ENCODE results near the gene WWC2.

Gene WWC2

DNA sequence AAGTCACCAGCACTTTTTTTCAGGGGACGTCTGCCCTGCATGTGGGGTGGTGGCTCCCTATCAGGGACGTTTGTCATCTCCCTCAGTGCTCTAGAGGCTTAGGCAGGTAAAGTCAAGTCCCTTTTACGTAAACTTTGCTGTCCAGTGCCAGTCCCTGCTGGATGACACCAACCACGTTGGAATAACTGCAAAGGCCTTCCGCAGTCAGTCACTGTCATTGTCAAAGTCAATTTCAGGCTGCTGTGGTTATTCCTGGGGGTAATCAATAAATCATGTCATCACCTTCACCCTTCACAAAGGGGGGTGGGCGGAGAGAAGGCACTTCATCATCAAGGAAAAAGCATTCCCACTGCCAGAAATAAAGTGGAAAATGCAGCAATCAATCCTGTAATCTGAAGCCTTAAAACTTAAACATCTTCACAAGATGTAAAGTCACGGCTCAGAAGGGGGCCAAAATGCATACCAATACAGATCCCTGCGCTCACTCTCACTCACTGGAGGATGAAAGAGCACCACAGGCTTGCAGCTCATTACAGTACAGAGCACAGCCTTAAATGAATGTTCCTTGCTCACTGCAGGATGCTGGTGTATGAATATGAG lies 164.8 kb downstream of the WWC2 start:
- peaks cover 15% of the 10 kb centered on the region for H3K4me1 ChIP-seq (ENCODE audit: control insufficient read depth, low read depth, low read length)
- no peak overlapping the region for H3K9ac ChIP-seq (ENCODE audit: low read length)
- peaks cover 78% of the 10 kb centered on the region for H3K36me3 ChIP-seq (ENCODE audit: control insufficient read depth, low read depth, low read length)
- no peaks in the 10 kb centered on the region for H3K27me3 ChIP-seq (ENCODE audit: control insufficient read depth, insufficient read depth, low read length)
- H3K27ac ChIP-seq (ENCODE audit: low read length) = no peak overlapping the region
- no peak overlapping the region for H3K4me3 ChIP-seq (ENCODE audit: low read length)
- H3K9me3 ChIP-seq (ENCODE audit: control insufficient read depth, low read depth, low read length) = no peaks in the 10 kb centered on the region

DNA sequence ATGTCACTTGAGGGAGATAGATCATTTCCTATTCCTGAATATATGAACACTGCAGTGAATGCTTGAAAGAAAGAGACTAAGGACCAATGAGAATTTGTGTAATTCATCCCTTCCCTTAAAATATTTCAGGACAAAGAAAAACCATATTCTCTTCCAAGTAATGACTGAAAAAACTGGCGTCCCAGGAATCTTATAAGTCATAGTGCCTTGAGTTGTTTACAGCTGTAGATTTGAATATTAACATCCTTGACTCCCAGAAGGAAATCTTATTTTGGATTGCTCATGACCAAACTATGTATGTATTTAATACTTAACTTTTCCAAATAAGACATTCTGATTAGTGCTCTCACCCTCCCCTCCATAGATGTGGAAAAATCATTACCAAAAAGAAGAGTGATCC lies 165.6 kb downstream of the WWC2 start:
- peaks cover 85% of the 10 kb centered on the region for H3K36me3 ChIP-seq (ENCODE audit: control insufficient read depth, low read depth, low read length)
- H3K27ac ChIP-seq (ENCODE audit: low read length) = no peak overlapping the region
- H3K4me1 ChIP-seq (ENCODE audit: control insufficient read depth, low read depth, low read length) = peaks cover 15% of the 10 kb centered on the region
- H3K9me3 ChIP-seq (ENCODE audit: control insufficient read depth, low read depth, low read length) = no peaks in the 10 kb centered on the region
- H3K4me3 ChIP-seq (ENCODE audit: low read length) = no peak overlapping the region
- no peak overlapping the region for H3K9ac ChIP-seq (ENCODE audit: low read length)
- no peaks in the 10 kb centered on the region for H3K27me3 ChIP-seq (ENCODE audit: control insufficient read depth, insufficient read depth, low read length)

DNA sequence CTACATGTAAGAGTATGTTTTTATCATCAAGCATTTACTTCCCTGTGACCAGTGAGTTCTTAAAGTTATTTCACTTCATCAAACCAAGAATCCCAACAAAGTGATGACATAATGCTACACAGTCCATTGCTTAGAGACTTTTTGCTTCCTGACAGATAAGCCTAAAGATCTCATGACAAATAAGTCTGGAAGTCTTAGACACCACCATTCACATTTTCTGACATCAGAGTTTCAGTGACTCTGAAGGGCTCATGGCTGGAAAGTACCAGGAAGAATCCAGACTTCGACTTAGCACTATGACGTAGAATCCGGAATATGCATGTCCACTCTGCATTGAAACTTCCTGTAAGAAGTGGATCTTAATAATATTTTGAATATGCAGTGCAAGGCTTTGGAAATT lies 167.3 kb downstream of the WWC2 start:
- Histone ChIP-seq H3K27ac (ENCODE audit: low read length) (no peak overlapping the region), H3K27me3 (ENCODE audit: control insufficient read depth, insufficient read depth, low read length) (no peaks in the 10 kb centered on the region), H3K4me1 (ENCODE audit: control insufficient read depth, low read depth, low read length) (peaks cover 15% of the 10 kb centered on the region), H3K4me3 (ENCODE audit: low read length) (no peak overlapping the region), H3K9ac (ENCODE audit: low read length) (no peak overlapping the region), H3K9me3 (ENCODE audit: control insufficient read depth, low read depth, low read length) (no peaks in the 10 kb centered on the region), H3K36me3 (ENCODE audit: control insufficient read depth, low read depth, low read length) (peaks cover 76% of the 10 kb centered on the region)

DNA sequence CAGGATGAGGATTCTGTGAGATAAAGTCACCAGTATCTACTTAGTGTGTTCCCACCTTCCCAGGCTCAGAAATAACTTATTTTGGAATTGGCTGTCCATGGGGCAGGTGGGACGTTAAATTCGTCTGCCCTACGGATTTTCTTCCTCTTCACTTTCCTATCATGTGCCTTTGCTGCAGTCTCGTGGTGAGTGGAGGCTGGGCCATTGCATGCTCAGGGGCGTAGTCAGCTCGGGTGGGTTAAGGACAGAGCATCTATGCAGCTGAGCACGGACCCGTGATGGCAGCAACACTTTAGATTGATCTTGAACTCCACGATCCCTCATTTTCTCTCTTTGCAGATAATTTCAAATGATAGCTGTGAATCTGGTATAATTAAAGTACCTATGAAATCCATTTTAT lies 169.5 kb downstream of the WWC2 start:
- Histone ChIP-seq H3K9me3 (ENCODE audit: control insufficient read depth, low read depth, low read length) (no peaks in the 10 kb centered on the region), H3K4me3 (ENCODE audit: low read length) (no peak overlapping the region), H3K27me3 (ENCODE audit: control insufficient read depth, insufficient read depth, low read length) (no peaks in the 10 kb centered on the region), H3K9ac (ENCODE audit: low read length) (no peak overlapping the region), H3K4me1 (ENCODE audit: control insufficient read depth, low read depth, low read length) (peaks cover 10% of the 10 kb centered on the region), H3K36me3 (ENCODE audit: control insufficient read depth, low read depth, low read length) (peaks cover 72% of the 10 kb centered on the region), H3K27ac (ENCODE audit: low read length) (no peak overlapping the region)

GRCh38 chr4:183272384-183272783 lies 173.3 kb downstream of the WWC2 start:
- H3K4me3 ChIP-seq (ENCODE audit: low read length) = no peak overlapping the region
- no peaks in the 10 kb centered on the region for H3K4me1 ChIP-seq (ENCODE audit: control insufficient read depth, low read depth, low read length)
- H3K9me3 ChIP-seq (ENCODE audit: control insufficient read depth, low read depth, low read length) = no peaks in the 10 kb centered on the region
- no peak overlapping the region for H3K27ac ChIP-seq (ENCODE audit: low read length)
- H3K36me3 ChIP-seq (ENCODE audit: control insufficient read depth, low read depth, low read length) = peaks cover 62% of the 10 kb centered on the region
- H3K9ac ChIP-seq (ENCODE audit: low read length) = no peak overlapping the region
- no peaks in the 10 kb centered on the region for H3K27me3 ChIP-seq (ENCODE audit: control insufficient read depth, insufficient read depth, low read length)

DNA sequence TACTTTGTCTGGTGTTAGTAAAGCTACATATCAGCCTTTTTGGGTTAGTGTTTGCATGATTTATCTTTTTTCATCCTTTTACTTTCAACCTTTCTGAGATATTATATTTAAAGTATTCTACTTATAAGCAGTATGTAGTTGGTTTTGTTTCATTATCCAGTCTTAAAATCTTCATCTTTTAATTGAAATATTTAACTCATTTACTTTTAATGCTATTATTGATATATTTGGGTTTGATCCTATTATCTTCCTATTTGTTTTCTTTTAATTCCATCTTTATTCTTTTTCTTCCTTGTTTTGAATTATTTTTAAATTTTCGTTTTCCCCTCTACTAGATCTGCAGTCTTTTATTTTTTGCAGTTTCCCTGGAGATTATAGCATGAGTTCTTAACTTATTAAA lies 177.0 kb downstream of the WWC2 start:
- Histone ChIP-seq H3K36me3 (ENCODE audit: control insufficient read depth, low read depth, low read length) (peaks cover 40% of the 10 kb centered on the region), H3K4me3 (ENCODE audit: low read length) (no peak overlapping the region), H3K9ac (ENCODE audit: low read length) (no peak overlapping the region)

GRCh38 chr4:183284258-183284785 lies 185.3 kb downstream of the WWC2 start:
- Histone ChIP-seq H3K36me3 (ENCODE audit: control insufficient read depth, low read depth, low read length) (peaks cover 86% of the 10 kb centered on the region), H3K27ac (ENCODE audit: low read length) (no peak overlapping the region), H3K4me1 (ENCODE audit: control insufficient read depth, low read depth, low read length) (no peaks in the 10 kb centered on the region), H3K27me3 (ENCODE audit: control insufficient read depth, insufficient read depth, low read length) (no peaks in the 10 kb centered on the region), H3K4me3 (ENCODE audit: low read length) (no peak overlapping the region), H3K9ac (ENCODE audit: low read length) (no peak overlapping the region), H3K9me3 (ENCODE audit: control insufficient read depth, low read depth, low read length) (no peaks in the 10 kb centered on the region)

More for the DNA sequence above, 177.0 kb downstream of the WWC2 start:
- Histone ChIP-seq H3K9me3 (ENCODE audit: control insufficient read depth, low read depth, low read length) (no peaks in the 10 kb centered on the region), H3K27ac (ENCODE audit: low read length) (no peak overlapping the region), H3K27me3 (ENCODE audit: control insufficient read depth, insufficient read depth, low read length) (no peaks in the 10 kb centered on the region), H3K4me1 (ENCODE audit: control insufficient read depth, low read depth, low read length) (no peaks in the 10 kb centered on the region)

GRCh38 chr4:183284965-183285364 lies 185.9 kb downstream of the WWC2 start:
- no peak overlapping the region for H3K4me3 ChIP-seq (ENCODE audit: low read length)
- no peaks in the 10 kb centered on the region for H3K9me3 ChIP-seq (ENCODE audit: control insufficient read depth, low read depth, low read length)
- H3K4me1 ChIP-seq (ENCODE audit: control insufficient read depth, low read depth, low read length) = no peaks in the 10 kb centered on the region
- H3K27ac ChIP-seq (ENCODE audit: low read length) = no peak overlapping the region
- H3K36me3 ChIP-seq (ENCODE audit: control insufficient read depth, low read depth, low read length) = peaks cover 90% of the 10 kb centered on the region
- H3K9ac ChIP-seq (ENCODE audit: low read length) = no peak overlapping the region
- no peaks in the 10 kb centered on the region for H3K27me3 ChIP-seq (ENCODE audit: control insufficient read depth, insufficient read depth, low read length)

DNA sequence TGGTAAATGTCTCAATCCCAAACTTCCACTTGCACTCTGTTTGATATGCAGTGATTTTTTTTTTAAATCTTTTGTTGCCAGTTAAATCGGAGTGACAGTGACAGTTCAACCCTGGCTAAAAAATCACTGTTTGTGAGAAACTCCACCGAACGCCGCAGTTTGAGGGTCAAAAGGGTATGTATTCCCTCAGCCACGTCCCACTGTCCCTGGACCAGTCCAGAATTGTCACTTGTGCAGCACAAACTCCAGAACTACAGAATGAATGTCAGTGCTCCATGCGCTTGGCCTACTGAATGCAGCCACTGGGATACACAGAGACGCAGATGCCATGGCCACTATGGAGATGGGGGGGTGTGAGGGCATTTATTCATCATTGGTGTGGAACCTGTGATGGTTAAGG lies 186.8 kb downstream of the WWC2 start:
- H3K4me1 ChIP-seq (ENCODE audit: control insufficient read depth, low read depth, low read length) = no peaks in the 10 kb centered on the region
- H3K36me3 ChIP-seq (ENCODE audit: control insufficient read depth, low read depth, low read length) = peaks cover 90% of the 10 kb centered on the region
- H3K9ac ChIP-seq (ENCODE audit: low read length) = no peak overlapping the region
- H3K27me3 ChIP-seq (ENCODE audit: control insufficient read depth, insufficient read depth, low read length) = no peaks in the 10 kb centered on the region
- H3K27ac ChIP-seq (ENCODE audit: low read length) = no peak overlapping the region
- H3K9me3 ChIP-seq (ENCODE audit: control insufficient read depth, low read depth, low read length) = no peaks in the 10 kb centered on the region
- no peak overlapping the region for H3K4me3 ChIP-seq (ENCODE audit: low read length)

GRCh38 chr4:183286590-183287308 lies 187.7 kb downstream of the WWC2 start:
- Histone ChIP-seq H3K4me1 (ENCODE audit: control insufficient read depth, low read depth, low read length) (no peaks in the 10 kb centered on the region), H3K36me3 (ENCODE audit: control insufficient read depth, low read depth, low read length) (peaks cover 86% of the 10 kb centered on the region), H3K4me3 (ENCODE audit: low read length) (no peak overlapping the region), H3K9me3 (ENCODE audit: control insufficient read depth, low read depth, low read length) (no peaks in the 10 kb centered on the region), H3K27me3 (ENCODE audit: control insufficient read depth, insufficient read depth, low read length) (no peaks in the 10 kb centered on the region), H3K27ac (ENCODE audit: low read length) (no peak overlapping the region), H3K9ac (ENCODE audit: low read length) (no peak overlapping the region)

DNA sequence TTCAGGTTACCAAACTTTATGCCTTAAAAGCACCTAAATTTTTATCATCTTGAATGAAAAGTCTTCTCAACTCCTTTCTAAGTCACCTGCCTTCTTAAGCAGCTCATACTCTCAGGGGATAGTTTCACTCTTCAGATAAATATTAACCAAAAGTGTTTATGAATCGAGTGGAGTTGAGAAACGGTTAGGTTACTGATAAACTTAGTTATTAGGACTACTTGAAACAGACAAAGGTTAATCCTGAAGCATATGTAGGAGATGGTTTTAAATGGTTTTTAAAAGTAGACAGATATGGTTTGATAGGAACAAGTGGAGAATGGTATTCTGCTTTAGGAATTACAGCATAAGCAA lies 188.2 kb downstream of the WWC2 start:
- H3K27ac ChIP-seq (ENCODE audit: low read length) = no peak overlapping the region
- H3K4me3 ChIP-seq (ENCODE audit: low read length) = no peak overlapping the region
- H3K27me3 ChIP-seq (ENCODE audit: control insufficient read depth, insufficient read depth, low read length) = no peaks in the 10 kb centered on the region
- no peaks in the 10 kb centered on the region for H3K4me1 ChIP-seq (ENCODE audit: control insufficient read depth, low read depth, low read length)
- H3K36me3 ChIP-seq (ENCODE audit: control insufficient read depth, low read depth, low read length) = peaks cover 80% of the 10 kb centered on the region
- H3K9me3 ChIP-seq (ENCODE audit: control insufficient read depth, low read depth, low read length) = no peaks in the 10 kb centered on the region
- no peak overlapping the region for H3K9ac ChIP-seq (ENCODE audit: low read length)

GRCh38 chr4:183287677-183288076 lies 188.6 kb downstream of the WWC2 start:
- H3K27me3 ChIP-seq (ENCODE audit: control insufficient read depth, insufficient read depth, low read length) = no peaks in the 10 kb centered on the region
- no peak overlapping the region for H3K27ac ChIP-seq (ENCODE audit: low read length)
- H3K4me1 ChIP-seq (ENCODE audit: control insufficient read depth, low read depth, low read length) = no peaks in the 10 kb centered on the region
- H3K36me3 ChIP-seq (ENCODE audit: control insufficient read depth, low read depth, low read length) = peaks cover 78% of the 10 kb centered on the region
- no peak overlapping the region for H3K9ac ChIP-seq (ENCODE audit: low read length)
- H3K9me3 ChIP-seq (ENCODE audit: control insufficient read depth, low read depth, low read length) = no peaks in the 10 kb centered on the region
- no peak overlapping the region for H3K4me3 ChIP-seq (ENCODE audit: low read length)
